AG09309 (cell line): ENCODE results near the gene HAUS1.

ENCODE experiments used
- DNase-seq: peaks from one replicate; pipeline ENCODE4 v3.0.0-alpha.2; 2010; ENCODE audit warnings: low read depth
- H3K4me3 ChIP-seq: 2 replicates; pipeline ENCODE4 v1.5.1; 2011; ENCODE audit warnings: mild to moderate bottlenecking, low read depth, low read length, moderate library complexity; ENCODE audit not compliant: control insufficient read depth
- TF ChIP-seq, protein P1 (sequence below): IDR thresholded peaks from 2 replicates; pipeline ENCODE4 v1.5.1; 2011; ENCODE audit warnings: mild to moderate bottlenecking, low read depth, low read length, inconsistent platforms; ENCODE audit not compliant: insufficient read depth, control insufficient read depth; ENCODE audit errors: missing control alignments

HAUS1 gene

DNA sequence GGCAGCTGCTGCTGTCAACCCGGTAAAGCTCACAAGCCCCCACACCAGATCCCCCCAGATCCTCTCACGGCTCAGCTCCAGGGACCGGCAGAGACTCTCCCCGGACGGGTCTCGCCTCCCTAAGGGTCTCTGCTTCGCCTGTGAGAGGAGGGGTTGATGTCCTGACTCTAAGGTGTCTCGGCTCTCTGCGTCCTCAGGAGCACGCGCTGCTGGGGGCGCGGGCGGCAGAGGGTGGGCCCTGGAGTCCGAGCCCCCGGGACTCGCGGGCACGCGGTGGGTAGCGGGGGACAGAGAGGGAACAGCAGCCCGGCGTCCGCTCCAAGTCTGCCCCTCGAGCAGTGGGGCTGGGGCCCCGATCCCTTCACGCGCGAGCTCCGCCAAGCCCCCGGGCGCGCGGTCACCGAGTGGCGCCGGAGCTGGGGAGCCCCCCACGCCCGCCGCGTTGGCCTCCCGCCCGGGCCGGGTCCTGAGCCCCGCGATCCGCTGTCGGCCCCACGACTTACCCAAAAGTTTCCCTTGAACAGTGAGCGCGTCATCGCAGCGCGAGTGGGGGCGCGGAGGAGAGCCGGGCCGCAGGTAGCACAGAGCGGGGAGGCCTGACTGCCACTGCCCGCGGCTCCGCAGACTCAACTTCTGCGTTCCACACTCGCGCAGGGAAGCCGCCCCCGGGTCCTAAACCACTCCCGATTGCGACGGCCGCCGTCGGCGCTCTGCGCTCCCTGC, 32.4 kb upstream of the HAUS1 start, which contains the start of gene PSTPIP2:
Gene PSTPIP2 (minus strand): TSS at position 608 of the 723 bp plus-strand sequence. CDS start 72 bp downstream, at position 536.
- H3K4me3 ChIP-seq: peak within 1 kb of the TSS; percentile 70
- no peak for DNase-seq
- TF ChIP-seq, protein P1, sequence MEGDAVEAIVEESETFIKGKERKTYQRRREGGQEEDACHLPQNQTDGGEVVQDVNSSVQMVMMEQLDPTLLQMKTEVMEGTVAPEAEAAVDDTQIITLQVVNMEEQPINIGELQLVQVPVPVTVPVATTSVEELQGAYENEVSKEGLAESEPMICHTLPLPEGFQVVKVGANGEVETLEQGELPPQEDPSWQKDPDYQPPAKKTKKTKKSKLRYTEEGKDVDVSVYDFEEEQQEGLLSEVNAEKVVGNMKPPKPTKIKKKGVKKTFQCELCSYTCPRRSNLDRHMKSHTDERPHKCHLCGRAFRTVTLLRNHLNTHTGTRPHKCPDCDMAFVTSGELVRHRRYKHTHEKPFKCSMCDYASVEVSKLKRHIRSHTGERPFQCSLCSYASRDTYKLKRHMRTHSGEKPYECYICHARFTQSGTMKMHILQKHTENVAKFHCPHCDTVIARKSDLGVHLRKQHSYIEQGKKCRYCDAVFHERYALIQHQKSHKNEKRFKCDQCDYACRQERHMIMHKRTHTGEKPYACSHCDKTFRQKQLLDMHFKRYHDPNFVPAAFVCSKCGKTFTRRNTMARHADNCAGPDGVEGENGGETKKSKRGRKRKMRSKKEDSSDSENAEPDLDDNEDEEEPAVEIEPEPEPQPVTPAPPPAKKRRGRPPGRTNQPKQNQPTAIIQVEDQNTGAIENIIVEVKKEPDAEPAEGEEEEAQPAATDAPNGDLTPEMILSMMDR: no peak

DNA sequence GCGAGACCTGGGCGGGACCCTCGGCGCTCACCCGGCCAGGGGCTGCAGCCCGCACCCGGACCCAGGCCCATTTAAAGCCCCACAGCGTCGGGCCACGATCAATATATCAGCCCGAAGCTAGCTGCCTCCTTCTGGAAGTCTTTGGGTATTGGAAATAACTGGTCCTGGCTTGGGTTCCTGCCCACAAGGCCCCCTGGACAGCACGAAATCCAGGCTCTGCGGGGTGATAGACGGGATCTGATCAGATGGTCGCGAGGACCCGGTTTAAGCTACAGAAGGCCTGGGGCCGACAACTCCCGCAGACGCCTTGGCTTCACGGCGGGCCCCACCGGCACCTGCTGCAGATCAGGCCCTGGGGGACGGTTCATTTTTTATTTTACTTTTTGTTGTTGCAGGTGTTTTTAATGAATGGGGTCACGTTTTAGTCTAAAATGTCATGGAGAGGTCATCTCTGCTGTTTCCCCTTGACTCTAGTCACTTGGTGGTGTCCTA, 31.8 kb upstream of the HAUS1 start:
- no peak for DNase-seq
- H3K4me3 ChIP-seq: peak overlapping the region; percentile 70
- TF ChIP-seq, protein P1: peak; percentile 3

DNA sequence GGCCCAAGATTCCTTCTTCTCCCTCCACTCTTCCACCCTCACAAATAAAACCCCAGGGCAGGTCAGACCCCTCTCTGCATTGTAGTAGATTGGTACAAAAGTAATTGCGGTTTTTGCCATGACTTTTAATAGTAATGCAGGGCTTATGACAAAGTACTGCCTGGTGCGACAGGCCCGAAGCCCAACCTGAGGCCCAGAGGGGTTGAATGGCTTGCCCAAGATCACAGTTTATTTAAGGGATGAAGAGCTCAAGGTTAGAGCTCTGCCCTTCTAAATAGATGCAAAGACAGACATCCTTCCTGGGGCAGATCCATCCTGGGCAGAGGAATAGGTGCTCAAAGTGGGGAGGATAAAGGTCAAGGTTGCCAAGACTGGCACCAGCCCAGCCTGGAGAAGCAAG, 31.2 kb upstream of the HAUS1 start:
- TF ChIP-seq, protein P1: no peak
- DNase-seq: no peak
- no peak overlapping the region for H3K4me3 ChIP-seq

DNA sequence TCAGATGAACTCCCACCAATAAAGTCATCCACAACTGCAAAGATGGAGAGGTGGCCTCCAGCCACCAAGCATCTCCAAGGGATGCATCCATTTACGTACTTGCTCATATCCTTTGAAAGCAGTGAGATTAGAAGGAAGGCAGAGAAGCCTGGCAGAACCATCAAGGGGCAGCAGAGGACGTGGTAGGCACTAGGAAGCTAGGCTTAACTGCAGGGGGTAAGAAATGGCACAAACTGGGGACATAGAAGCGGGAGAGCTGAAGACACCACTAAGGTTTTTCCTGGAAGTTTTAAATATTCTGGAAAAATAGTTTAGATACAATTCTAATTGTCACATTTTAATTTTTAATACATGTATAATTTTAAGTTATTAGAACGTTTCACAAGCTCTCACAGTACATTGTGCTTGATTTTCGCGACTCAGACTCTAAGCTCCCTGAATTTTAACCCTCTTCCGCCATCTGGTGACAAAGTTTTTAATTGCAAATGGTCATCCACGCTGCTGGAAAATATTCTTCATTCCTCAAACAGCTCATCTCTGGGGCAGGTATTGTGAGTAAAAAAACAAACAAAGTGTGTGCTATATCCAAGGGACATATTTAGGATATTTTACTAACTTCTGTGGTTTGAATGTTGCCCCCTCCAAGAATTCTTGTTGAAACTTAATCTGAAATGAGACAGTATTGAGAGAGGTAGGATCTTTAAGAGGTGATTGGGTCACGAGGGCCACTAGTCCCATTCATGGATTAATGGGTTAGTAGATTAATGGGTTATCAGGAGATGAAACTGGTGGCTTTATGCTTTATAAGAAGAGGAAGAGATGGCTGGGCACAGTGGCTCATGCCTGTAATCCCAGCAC, 30.5 kb upstream of the HAUS1 start:
- TF ChIP-seq, protein P1: peak; percentile 60
- no peak for DNase-seq
- H3K4me3 ChIP-seq: no peak overlapping the region

DNA sequence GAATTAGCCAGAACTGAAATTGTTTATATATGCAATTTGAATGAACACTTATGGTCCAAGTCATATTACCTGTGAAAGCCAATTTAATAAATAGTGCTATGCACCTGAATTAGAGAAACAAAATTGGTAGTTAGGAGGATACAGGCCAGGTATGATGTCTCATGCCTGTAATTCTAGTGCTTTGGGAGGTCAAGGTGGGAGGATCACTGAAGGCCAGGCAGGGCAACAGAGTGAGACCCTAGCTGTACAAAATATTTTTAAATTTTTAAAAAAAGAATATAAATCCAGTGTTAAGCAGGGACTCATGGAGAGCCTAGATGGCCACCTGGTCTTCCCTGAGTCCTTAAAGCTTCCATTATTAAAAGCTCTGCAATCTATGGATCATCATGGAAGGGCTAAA, 24.8 kb upstream of the HAUS1 start:
- DNase-seq: no peak
- H3K4me3 ChIP-seq: no peak overlapping the region
- TF ChIP-seq, protein P1: no peak

DNA sequence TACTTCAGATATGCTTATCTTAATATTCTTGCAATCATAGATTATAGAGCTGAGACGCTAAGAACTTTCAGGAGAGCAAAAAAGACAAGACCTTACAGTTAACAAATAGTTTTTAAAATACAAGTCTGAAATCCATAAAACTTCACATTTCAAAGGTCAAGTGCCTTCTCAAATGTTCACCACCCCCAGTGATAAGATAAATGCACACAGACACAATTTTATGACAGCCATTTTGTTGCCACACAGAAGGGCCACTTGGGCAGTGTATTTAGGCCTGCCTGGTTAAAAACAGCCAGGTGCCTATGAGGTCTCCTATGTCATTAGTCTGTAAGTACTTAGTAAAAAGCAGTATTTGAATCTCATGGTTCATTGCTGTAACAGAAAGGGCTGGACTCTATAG, 24.0 kb upstream of the HAUS1 start:
- TF ChIP-seq, protein P1: no peak
- no peak for DNase-seq
- H3K4me3 ChIP-seq: no peak overlapping the region
